Neural cell (in vitro differentiated cells): ENCODE measurements around the gene ANGPTL2.

Experiments
- EP300 ChIP-seq: fragments of 450-650 bp; conservative IDR thresholded peaks from 2 replicates; pipeline ENCODE4 v1.6.1; 2014; ENCODE audit warnings: antibody characterized with exemption, mild to moderate bottlenecking, moderate library complexity; ENCODE audit not compliant: poor library complexity, severe bottlenecking
- MXI1 ChIP-seq: fragments of 450-650 bp; conservative IDR thresholded peaks from 2 replicates; pipeline ENCODE4 v1.6.1; 2014; ENCODE audit warnings: antibody characterized with exemption, mild to moderate bottlenecking; ENCODE audit not compliant: poor library complexity, severe bottlenecking
- RAD21 ChIP-seq: fragments of 450-650 bp; conservative IDR thresholded peaks from 2 replicates; pipeline ENCODE4 v1.6.1; 2014; ENCODE audit warnings: antibody characterized with exemption, mild to moderate bottlenecking, moderate library complexity
- TF ChIP-seq, protein P1 (sequence below): fragments of 450-650 bp; IDR thresholded peaks from 2 replicates; pipeline ENCODE4 v1.5.1; 2014; ENCODE audit warnings: antibody characterized with exemption, mild to moderate bottlenecking, moderate library complexity; ENCODE audit not compliant: poor library complexity, severe bottlenecking

DNA sequence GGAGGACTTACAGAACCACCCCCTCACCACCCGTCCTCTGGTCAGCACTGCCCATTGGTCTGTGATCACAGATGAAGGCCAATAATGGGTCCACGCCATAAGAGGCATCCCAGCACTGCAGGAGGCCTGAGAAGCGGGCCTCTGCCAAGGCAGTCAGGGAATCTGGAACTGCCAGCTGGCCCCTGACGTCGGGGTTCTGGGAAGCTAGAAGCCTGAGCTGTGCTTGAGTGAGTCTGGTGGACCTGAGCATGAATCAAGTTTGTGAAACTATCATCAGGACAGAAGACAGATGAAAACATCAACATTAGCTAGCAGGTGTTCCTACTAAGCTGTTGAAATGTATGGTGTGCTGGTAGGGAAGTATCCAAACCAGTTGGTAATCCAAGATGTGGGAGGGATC is 7.8 kb downstream of the ANGPTL2 start:
- TF ChIP-seq, protein P1, sequence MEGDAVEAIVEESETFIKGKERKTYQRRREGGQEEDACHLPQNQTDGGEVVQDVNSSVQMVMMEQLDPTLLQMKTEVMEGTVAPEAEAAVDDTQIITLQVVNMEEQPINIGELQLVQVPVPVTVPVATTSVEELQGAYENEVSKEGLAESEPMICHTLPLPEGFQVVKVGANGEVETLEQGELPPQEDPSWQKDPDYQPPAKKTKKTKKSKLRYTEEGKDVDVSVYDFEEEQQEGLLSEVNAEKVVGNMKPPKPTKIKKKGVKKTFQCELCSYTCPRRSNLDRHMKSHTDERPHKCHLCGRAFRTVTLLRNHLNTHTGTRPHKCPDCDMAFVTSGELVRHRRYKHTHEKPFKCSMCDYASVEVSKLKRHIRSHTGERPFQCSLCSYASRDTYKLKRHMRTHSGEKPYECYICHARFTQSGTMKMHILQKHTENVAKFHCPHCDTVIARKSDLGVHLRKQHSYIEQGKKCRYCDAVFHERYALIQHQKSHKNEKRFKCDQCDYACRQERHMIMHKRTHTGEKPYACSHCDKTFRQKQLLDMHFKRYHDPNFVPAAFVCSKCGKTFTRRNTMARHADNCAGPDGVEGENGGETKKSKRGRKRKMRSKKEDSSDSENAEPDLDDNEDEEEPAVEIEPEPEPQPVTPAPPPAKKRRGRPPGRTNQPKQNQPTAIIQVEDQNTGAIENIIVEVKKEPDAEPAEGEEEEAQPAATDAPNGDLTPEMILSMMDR, result no peak
- TF ChIP-seq EP300, result no peak
- no peak for TF ChIP-seq RAD21
- no peak for TF ChIP-seq MXI1
